H54 (cell line): Measurements from ENCODE around the gene MED25.

Experiments
- DNase-seq: peaks from one replicate; pipeline ENCODE4 v3.0.0; 2011; ENCODE audit warnings: low spot score, mixed read lengths; ENCODE audit not compliant: insufficient read length
- FAIRE-seq: peaks from 3 replicates; lab custom pipeline; 2011; peaks lifted over from hg19 to GRCh38; lab: Jason Lieb, UNC
- POLR2A ChIP-seq: IDR thresholded peaks from 2 replicates; pipeline ENCODE4 v1.6.1; 2011; ENCODE audit warnings: low read depth, mild to moderate bottlenecking, low read length

MED25 gene

GRCh38 chr19:49875857-49876421 lies 57.9 kb downstream of the MED25 start:
- peak; percentile 31; the same call in 1 of the 2 replicates for TF ChIP-seq POLR2A
- FAIRE-seq (no peak), DNase-seq (no peak)

- DNase-seq (peak; percentile 65), FAIRE-seq (no peak)
- TF ChIP-seq POLR2A: peak; percentile 76; the same call in 1 of the 2 replicates
These were observed 58.4 kb downstream of the MED25 start for GRCh38 chr19:49876422-49877019.

GRCh38 chr19:49877020-49877878 lies 59.2 kb downstream of the MED25 start, which contains the start of the genes AKT1S1 and TBC1D17:
Gene AKT1S1, minus strand, starts transcription at chr19:49877355. Its CDS starts 4,060 bp downstream, at chr19:49873295.
Gene TBC1D17, plus strand, starts transcription at chr19:49877702. Its CDS starts 22 bp downstream, at chr19:49877724.
- peak; percentile 100 for DNase-seq
- TF ChIP-seq POLR2A: peak; percentile 49
- FAIRE-seq: peak; percentile 86

GRCh38 chr19:49877879-49878743 lies 60.0 kb downstream of the MED25 start:
- FAIRE-seq (no peak), DNase-seq (peak; percentile 99)
- peak; percentile 22; the same call in 1 of the 2 replicates for TF ChIP-seq POLR2A

- no peak for FAIRE-seq
These were observed 60.6 kb downstream of the MED25 start for GRCh38 chr19:49878744-49879070.

GRCh38 chr19:49879243-49879963 lies 61.3 kb downstream of the MED25 start:
- FAIRE-seq (no peak), DNase-seq (no peak)
- TF ChIP-seq POLR2A: no peak

More at GRCh38 chr19:49878744-49879070, 60.6 kb downstream of the MED25 start:
- DNase-seq: no peak
- TF ChIP-seq POLR2A: no peak

- DNase-seq (no peak), FAIRE-seq (no peak)
- no peak for TF ChIP-seq POLR2A
These were observed 62.2 kb downstream of the MED25 start for GRCh38 chr19:49880162-49880869.

GRCh38 chr19:49881186-49881585 lies 63.1 kb downstream of the MED25 start:
- TF ChIP-seq POLR2A: no peak
- DNase-seq (no peak), FAIRE-seq (no peak)

GRCh38 chr19:49881672-49882394 lies 63.7 kb downstream of the MED25 start:
- DNase-seq (no peak), FAIRE-seq (no peak)
- no peak for TF ChIP-seq POLR2A

- FAIRE-seq: no peak
- TF ChIP-seq POLR2A: no peak
- no peak for DNase-seq
These were observed 64.6 kb downstream of the MED25 start for GRCh38 chr19:49882643-49883042.

- FAIRE-seq (no peak), DNase-seq (no peak)
- no peak for TF ChIP-seq POLR2A
These were observed 65.0 kb downstream of the MED25 start for GRCh38 chr19:49883094-49883493.

GRCh38 chr19:49884109-49884508 lies 66.0 kb downstream of the MED25 start:
- DNase-seq: no peak
- TF ChIP-seq POLR2A: no peak
- FAIRE-seq: no peak
